ENCODE data around the gene AK1.

The AK1 gene

GRCh38 chr9:127877566-127877998 lies at the start of gene AK1:
AK1 (minus strand) TSS chr9:127877675; CDS start chr9:127874617, 3,058 bp downstream.
- no peak for DNase-seq (ENCODE audit: low read depth in 2 of 2)

- DNase-seq (ENCODE audit: low read depth in 2 of 2), result no peak
Observed at GRCh38 chr9:127926906-127927200, 49.4 kb upstream of the AK1 start.

GRCh38 chr9:127925959-127926905 lies 48.8 kb upstream of the AK1 start:
- no peak for DNase-seq (ENCODE audit: low read depth in 2 of 2)

- DNase-seq (ENCODE audit: low read depth in 2 of 2), result no peak
Observed at GRCh38 chr9:127924736-127925444, 47.4 kb upstream of the AK1 start.

GRCh38 chr9:127923771-127924170 lies 46.3 kb upstream of the AK1 start:
- DNase-seq (ENCODE audit: low read depth in 2 of 2), result no peak

GRCh38 chr9:127923046-127923445 lies 45.6 kb upstream of the AK1 start:
- no peak for DNase-seq (ENCODE audit: low read depth in 2 of 2)

- DNase-seq (ENCODE audit: low read depth in 2 of 2), result peak; percentile 66 to 71
Observed at GRCh38 chr9:127921557-127922120, 44.2 kb upstream of the AK1 start.

GRCh38 chr9:127920794-127921193 lies 43.3 kb upstream of the AK1 start:
- no peak for DNase-seq (ENCODE audit: low read depth in 2 of 2)

- no peak for DNase-seq (ENCODE audit: low read depth in 2 of 2)
Observed at GRCh38 chr9:127919253-127919815, 41.9 kb upstream of the AK1 start.

- no peak for DNase-seq (ENCODE audit: low read depth in 2 of 2)
Observed at GRCh38 chr9:127918183-127919107, 41.0 kb upstream of the AK1 start.

- no peak for DNase-seq (ENCODE audit: low read depth in 2 of 2)
Observed at GRCh38 chr9:127917603-127918002, 40.1 kb upstream of the AK1 start.

GRCh38 chr9:127916720-127917581 lies 39.5 kb upstream of the AK1 start, which contains the start of gene ST6GALNAC4:
ST6GALNAC4 (minus strand) TSS chr9:127917041; CDS start chr9:127916419, 622 bp downstream.
- DNase-seq (ENCODE audit: low read depth in 2 of 2), result peak; percentile 94 to 98

- no peak for DNase-seq (ENCODE audit: low read depth in 2 of 2)
Observed at GRCh38 chr9:127915801-127916719, 38.6 kb upstream of the AK1 start.

GRCh38 chr9:127915325-127915752 lies 37.9 kb upstream of the AK1 start:
- no peak for DNase-seq (ENCODE audit: low read depth in 2 of 2)

GRCh38 chr9:127913682-127914081 lies 36.2 kb upstream of the AK1 start:
- no peak for DNase-seq (ENCODE audit: low read depth in 2 of 2)

GRCh38 chr9:127912882-127913281 lies 35.4 kb upstream of the AK1 start:
- DNase-seq (ENCODE audit: low read depth in 2 of 2), result no peak

- no peak for DNase-seq (ENCODE audit: low read depth in 2 of 2)
Observed at GRCh38 chr9:127912296-127912695, 34.8 kb upstream of the AK1 start.

GRCh38 chr9:127910613-127911205 lies 33.2 kb upstream of the AK1 start:
- no peak for DNase-seq (ENCODE audit: low read depth in 2 of 2)

All from stimulated activated CD8-positive, alpha-beta memory T cell treated with anti-CD3 and anti-CD28 coated beads, Interleukin-2, amount 100 ng/mL, for 48 hours (primary cell).